Myocyte (in vitro differentiated cells): Measurements from ENCODE around the gene ANTKMT. TPM values are rescaled to one million over a fixed set of nuclear protein-coding genes. Genes with fewer than 3 reads are reported as not detected.

ENCODE experiments used
- DNase-seq: peaks from one replicate; pipeline ENCODE4 v3.0.0-alpha.2; 2012; ENCODE audit warnings: low read depth
- polyA plus RNA-seq: library from polyadenylated mRNA; unstranded; fragments of >200 nt; gene quantifications from one replicate; pipeline ENCODE4 v1.2.1, GENCODE V29; 2012; ENCODE audit warnings: missing spikeins
- total RNA-seq: library from RNA; depleted of rRNA; stranded (reverse); fragments of >200 nt; gene quantifications from 2 replicates; pipeline ENCODE4 v1.2.3, GENCODE V29; 2014

The ANTKMT gene
- 44.0 and 71.7 TPM in 2 replicates for total RNA-seq
- polyA plus RNA-seq = 39.6 TPM

- peak; percentile 79 for DNase-seq
These were observed at the start of gene ANTKMT for GRCh38 chr16:720990-721764. TSS of gene ANTKMT (plus strand) at chr16:721146. CDS start at chr16:721275, 129 bp downstream.

- no peak for DNase-seq
These were observed 49.4 kb upstream of the ANTKMT start for GRCh38 chr16:671353-672131.

- no peak for DNase-seq
These were observed 48.6 kb upstream of the ANTKMT start for GRCh38 chr16:672371-672770.

- no peak for DNase-seq
These were observed 48.1 kb upstream of the ANTKMT start for GRCh38 chr16:672851-673250.

- no peak for DNase-seq
These were observed 47.5 kb upstream of the ANTKMT start for GRCh38 chr16:673399-673991.

GRCh38 chr16:674214-674881 lies 46.6 kb upstream of the ANTKMT start:
- no peak for DNase-seq

- DNase-seq = peak; percentile 10
These were observed 45.7 kb upstream of the ANTKMT start, which contains the start of gene RHBDL1 for GRCh38 chr16:674968-675883. TSS of gene RHBDL1 (plus strand) at chr16:675671. CDS start at chr16:675791, 120 bp downstream.

GRCh38 chr16:675884-676564 lies 44.9 kb upstream of the ANTKMT start:
- DNase-seq = no peak

- DNase-seq = no peak
These were observed 44.4 kb upstream of the ANTKMT start for GRCh38 chr16:676565-676902.

- no peak for DNase-seq
These were observed 44.0 kb upstream of the ANTKMT start for GRCh38 chr16:676913-677312.

GRCh38 chr16:677316-678190 lies 43.4 kb upstream of the ANTKMT start:
- no peak for DNase-seq

- DNase-seq = no peak
These were observed 42.6 kb upstream of the ANTKMT start for GRCh38 chr16:678209-678857.

GRCh38 chr16:678858-679813 lies 41.8 kb upstream of the ANTKMT start:
- DNase-seq = peak; percentile 11

GRCh38 chr16:679814-680624 lies 40.9 kb upstream of the ANTKMT start, which contains the start of gene STUB1:
TSS of gene STUB1 (plus strand) at chr16:680410. CDS start at chr16:680526, 116 bp downstream.
- peak; percentile 86 for DNase-seq

GRCh38 chr16:680625-680945 lies 40.4 kb upstream of the ANTKMT start:
- no peak for DNase-seq
